CD4-positive, alpha-beta T cell treated with Interleukin-4 for 4 hours (primary cell): ENCODE measurements around the gene SPEN.

Experiments
- DNase-seq: peaks from one replicate; pipeline ENCODE4 v3.0.0-alpha.2; 2020

SPEN gene

GRCh38 chr1:15937706-15938168 is 90.2 kb downstream of the SPEN start:
- DNase-seq = no peak

DNA sequence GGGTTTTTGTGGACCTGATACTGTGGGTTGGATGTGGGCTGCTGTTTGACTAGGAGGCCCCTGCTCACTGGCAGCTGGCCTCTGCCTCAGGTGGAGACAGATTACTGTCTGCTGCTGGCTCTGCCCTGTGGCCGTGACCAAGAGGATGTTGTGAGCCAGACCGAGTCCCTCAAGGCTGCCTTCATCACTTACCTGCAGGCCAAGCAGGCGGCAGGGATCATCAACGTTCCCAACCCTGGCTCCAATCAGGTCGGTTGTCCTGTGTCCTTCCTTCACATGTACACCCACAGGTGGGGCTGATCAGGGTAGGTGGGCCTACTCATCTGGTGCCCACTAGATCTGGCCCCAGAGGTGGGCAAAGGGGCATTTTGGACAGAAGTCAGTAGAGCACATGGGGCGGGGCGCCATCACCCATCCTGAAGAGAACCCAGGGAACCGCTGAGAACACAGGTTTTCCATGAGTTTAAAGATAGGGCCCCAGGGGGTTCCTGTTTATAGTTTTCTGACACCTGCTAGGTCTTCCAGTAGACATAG is 91.2 kb downstream of the SPEN start:
- DNase-seq = no peak

DNA sequence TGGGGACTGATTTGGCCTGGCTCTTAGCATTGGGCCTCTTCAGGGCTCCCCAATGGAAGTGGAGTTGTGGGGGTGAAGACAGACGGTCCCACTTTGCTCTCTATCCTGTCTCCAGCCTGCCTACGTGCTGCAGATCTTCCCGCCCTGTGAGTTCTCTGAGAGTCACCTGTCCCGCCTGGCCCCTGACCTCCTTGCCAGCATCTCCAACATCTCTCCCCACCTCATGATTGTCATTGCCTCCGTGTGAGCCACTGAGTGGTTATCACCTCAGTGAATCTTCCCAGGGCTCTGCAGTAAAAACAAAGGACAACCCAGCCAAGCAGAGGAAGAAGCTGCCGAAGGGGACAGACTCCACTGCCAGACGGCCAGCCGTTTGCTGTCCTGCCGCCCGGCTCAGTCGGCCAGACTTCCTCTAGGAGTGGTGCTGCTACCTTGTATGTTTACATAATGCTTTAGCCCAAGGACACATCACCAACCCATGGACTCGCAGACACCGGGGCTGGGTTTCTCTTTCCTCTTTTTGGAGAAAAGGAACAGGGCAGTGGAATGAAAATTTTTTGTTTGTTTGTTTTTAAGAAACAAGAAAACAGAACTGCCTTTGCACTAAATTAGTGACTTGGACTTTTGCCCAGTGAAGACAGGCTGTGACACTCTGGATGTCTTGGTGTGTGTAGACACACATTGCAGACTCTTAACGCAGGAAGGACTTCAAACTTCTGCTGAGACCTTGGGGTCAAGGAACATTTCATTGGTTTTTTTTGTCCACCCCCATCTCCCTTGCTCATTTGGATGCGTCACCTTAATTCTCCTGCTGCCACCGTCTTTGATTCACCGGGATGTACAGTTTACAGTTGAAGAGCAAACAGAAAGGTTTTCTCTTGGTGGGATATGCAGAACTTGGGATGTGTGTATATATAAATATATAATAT is 91.9 kb downstream of the SPEN start:
- no peak for DNase-seq

DNA sequence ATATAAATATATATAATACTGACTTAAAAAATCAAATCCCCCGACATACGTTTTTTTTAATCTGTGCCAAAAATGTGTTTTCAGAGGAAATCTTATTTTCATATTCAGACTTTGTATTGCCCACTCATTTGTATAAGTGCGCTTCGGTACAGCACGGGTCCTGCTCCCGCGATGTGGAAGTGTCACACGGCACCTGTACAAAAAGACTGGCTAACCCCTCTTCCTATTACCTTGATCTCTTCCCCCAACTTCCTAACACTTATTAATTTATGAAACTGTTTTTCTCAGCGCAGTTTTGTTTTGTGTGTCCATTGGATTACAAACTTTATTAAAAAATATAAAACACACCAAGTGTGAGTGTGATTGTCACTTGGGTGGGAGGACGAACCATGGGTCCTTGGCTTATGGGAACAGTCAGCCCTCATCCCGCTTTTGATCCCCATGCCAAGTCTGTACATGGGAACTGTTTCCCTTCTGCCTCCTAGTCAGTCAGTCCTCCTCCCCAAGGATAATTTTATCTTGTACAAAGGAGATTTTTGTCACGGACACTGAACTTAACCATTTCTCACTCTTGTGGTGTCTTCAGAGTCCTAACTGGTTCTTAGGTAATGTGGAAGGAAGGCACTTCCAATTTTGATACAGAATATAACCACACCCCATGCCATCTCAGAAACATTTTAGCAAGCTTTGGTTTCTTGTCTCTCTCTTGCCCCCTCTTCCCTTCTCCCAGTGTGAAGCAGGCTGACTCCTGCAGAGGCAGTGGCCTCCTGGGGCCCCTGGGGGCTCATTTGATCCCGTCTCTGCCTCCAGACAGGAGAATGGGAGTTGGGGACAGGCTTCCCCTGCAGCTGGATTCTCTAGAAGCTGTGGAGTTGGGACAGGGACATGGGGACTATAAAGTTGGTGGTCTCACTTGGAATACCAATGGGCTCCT is 92.9 kb downstream of the SPEN start:
- DNase-seq = no peak

DNA sequence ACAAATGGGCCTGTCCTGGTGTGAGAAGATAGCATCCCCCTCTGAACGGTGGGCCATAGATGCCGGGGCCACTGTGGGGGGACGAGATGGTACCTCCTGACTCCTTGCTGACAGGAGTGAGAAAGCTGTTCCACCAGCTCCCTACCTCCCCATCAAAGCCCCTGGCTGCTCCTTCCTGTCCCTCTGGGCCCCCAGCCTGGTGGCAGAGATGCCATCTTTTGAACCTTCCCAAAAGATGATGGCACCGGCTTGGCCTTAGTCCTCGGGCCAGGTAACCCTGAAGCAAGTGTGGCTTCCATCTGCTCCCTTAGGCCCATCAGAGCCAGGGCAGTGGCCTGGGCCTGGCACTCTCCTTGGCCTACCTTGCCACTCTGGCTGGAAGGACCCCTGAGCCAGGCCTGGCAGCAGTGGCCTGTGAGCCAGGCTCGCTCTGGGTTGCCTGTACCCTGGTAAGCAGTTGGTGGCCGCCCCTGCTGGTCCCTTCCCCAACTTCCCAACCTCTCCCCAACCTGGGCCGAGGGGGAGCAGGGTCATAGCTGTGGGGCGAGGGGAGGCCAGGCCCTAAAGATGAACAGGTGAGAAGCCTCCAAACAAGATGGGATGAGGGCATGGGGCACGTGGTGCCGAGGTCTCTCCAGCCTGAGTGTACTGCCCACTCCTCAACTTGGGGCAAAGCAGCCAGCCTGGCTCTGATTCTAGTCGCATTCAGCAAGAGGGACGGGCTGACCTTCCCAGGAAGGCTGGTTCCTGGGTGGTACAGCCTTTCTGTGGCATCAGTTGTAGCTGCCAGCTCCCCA is 93.7 kb downstream of the SPEN start:
- no peak for DNase-seq

- DNase-seq = no peak
These were observed 94.6 kb downstream of the SPEN start for GRCh38 chr1:15941899-15942660.

GRCh38 chr1:15942661-15943327 is 95.3 kb downstream of the SPEN start:
- DNase-seq = no peak

DNA sequence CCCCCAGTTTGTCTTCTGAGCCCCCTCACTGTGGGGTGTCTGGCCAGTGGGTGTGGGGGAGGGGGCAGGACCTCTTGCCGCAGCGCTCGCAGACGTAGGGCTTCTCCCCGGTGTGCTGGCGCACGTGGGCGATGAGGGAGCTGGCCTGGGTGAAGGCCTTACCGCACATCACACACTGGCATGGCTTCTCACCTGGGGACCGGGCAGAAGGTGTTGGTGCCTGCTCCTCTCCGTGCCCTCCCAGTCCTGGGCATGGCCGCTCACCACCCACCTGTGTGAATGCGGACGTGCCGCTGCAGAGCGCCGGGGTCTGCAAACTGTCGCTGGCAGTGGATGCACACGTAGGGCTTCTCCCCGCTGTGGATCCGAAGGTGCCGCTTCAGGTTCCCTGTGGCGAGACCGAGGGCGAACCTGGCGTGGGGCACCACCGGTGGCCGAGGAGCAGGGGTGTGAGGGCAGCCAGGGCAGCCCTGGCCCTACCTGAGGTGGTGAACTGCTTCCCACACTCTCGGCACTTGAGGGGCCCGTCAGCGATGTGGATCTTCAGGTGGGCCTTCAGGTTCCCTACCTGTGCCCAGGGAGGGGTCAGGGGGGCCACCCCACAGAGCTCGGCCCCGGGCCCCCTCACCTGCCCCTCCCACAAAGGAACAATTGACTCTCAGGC is 96.0 kb downstream of the SPEN start:
- no peak for DNase-seq

DNA sequence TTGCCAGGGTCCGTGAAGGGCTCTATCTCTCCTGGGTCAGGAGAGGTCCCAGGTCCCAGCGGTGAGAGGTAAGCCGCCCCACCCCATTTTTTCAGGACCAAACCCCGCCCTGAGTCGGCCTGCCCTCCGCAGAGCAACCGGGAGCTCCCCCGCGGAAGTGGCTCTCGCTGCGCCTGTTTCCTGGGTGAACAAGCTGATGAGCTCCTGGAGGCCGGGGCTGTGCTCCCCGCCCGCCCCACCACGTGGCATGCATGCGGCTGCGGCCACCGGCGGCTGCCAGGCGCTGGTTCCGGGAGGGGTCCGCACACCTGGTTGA is 96.4 kb downstream of the SPEN start:
- no peak for DNase-seq

GRCh38 chr1:15944308-15945010 is 97.0 kb downstream of the SPEN start:
- DNase-seq = no peak

GRCh38 chr1:15945011-15945831 is 97.7 kb downstream of the SPEN start:
- DNase-seq = no peak

DNA sequence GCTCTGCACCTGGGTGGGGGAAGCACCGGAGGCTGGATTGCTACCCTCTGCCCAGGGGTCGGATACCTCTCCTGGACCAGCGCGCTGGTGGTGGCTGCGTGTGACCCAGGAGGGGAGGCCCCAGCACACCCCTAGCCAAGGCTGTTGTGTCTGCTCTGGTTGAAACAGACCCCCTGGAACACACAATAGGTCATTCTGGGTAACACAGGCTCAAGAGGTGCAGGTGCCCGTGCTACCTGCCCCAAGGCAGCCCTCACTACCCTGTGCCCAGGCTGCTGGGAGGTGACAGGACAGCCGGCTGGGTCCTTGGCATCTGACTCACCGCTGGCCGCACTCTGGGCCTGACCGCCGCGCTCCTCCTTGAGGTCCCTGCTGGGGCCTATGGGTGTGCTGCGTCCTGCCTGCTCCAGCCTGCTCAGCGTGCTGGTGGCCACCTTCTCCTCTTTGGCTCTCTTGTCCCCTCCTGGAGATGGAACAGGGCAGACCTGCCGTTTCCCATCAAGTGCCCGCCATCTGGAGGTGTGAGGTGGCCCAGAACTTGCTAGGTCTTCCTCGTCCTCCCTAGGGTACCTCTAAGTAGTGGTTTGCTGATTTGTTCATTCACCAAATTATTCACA is 98.4 kb downstream of the SPEN start:
- DNase-seq = no peak

DNA sequence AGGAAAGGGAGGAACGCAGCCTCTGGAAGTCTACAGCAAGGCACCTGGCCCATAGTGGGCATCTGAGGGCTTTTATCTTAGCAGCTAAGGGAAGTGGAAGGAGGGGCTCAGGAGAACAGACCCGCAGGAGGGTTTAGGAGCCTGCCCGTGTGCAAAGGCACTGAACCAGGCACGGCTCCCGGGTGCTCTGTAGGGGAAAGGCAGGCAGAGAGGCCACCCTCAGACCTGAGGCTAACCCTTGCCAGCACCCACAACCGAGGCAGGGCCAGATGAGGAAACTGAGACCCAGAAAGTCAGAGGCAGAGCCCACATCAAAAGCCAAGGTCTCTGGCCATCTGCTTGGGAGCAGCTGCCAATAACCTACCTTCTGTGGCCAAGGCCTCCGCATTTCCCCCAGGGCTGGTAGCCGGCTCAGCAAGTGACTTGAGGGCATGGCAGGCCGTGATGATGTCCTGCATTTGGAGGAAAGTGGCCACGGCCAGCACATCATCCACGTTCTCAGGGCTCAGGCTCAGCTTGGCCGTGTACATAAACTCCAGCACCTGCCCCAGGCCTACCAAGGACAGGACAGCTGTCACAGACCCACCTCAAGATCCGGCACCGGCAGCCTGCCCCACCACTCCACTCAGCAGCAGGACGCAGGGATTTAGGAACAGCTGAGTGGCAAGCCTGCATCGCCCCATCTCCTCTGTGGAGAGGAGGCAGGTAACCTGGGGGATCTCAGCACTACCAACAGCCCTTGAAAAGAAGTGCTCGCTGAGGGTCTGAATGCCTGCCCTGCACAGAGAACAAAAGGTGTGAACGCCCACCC is 99.3 kb downstream of the SPEN start:
- no peak for DNase-seq

DNA sequence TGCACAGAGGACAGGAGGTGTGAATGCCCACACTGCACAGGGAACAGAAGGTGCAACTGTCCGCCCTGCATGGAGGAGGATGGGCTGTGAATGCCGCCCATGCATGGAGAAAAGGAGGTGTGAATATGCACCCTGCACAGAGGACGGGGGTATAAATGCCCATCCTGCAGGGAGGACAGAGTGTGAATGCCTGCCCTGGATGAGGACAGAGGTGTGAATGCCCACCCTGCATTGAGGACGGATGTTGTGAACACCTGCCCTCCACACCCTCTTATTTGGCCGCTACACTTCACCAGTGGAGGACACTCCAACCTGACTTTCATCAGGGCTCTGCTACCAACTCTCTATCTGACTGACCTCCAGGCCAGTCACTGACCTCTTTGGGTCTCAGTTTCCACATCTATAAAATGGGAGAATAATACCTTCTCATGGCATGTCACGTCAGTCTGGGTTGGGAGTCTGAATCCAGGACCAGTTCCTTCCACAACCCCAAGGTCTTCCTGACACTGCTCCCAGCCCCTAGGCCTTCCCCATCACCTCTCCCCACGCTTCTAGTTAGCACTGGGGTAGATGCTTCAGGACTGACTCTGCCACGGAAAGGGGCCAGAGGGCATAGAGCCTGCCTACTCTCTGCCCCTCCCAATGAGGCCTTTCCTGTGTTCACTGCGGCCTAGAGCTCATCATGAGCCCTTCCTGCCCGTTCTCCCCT is 100.0 kb downstream of the SPEN start:
- DNase-seq = no peak

DNA sequence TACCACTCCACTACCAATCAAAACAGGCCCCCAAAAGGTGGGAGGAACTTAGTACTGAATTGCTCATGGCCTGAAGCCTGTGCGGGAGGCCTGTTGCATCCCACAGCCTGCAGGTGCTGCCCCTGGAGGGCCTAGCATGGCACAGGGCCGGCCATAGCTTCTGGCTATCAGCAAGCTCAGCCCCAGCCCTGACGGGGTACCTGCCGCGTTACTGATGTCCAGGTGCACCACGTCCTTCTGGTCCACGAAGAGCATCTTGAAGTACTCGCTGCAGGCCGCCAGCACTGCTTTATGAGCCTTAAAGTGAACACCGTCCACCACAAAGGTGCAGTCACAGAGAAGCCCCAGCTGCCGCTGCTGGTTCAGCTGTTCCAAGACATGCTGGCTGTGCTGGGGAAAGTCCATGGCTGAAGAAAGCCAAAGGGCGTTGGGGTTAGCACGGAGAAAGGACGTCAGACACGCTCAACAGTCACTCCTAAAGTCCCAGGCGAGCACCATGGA is 100.6 kb downstream of the SPEN start:
- DNase-seq = no peak

GRCh38 chr1:15948595-15949452 is 101.3 kb downstream of the SPEN start:
- no peak for DNase-seq
